Neuronal stem cell (in vitro differentiated cells): Measurements from ENCODE around the gene POLR1G.

Experiments used
- DNase-seq: peaks from one replicate; pipeline ENCODE4 v3.0.0-alpha.2; 2013; ENCODE audit warnings: low spot score
- H2AFZ ChIP-seq: one replicate; pipeline ENCODE4 v1.6.1; 2013; ENCODE audit warnings: mild to moderate bottlenecking, low read length, inconsistent platforms
- H2AK5ac ChIP-seq: 2 replicates; pipeline ENCODE4 v1.6.1; 2013; ENCODE audit warnings: low read depth, mild to moderate bottlenecking, inconsistent platforms, low read length, moderate library complexity, mixed read lengths
- H2BK120ac ChIP-seq: 2 replicates; pipeline ENCODE4 v1.6.1; 2013; ENCODE audit warnings: low read depth, mild to moderate bottlenecking, inconsistent platforms, low read length, moderate library complexity, mixed read lengths
- H2BK12ac ChIP-seq: one replicate; pipeline ENCODE4 v1.6.1; 2013; ENCODE audit warnings: low read length, inconsistent platforms
- H2BK15ac ChIP-seq: 2 replicates; pipeline ENCODE4 v1.6.1; 2013; ENCODE audit warnings: mild to moderate bottlenecking, low read length, inconsistent platforms, mixed read lengths
- H2BK5ac ChIP-seq: one replicate; pipeline ENCODE4 v1.6.1; 2013; ENCODE audit warnings: inconsistent platforms, mild to moderate bottlenecking, low read length, moderate library complexity
- H3K14ac ChIP-seq: one replicate; pipeline ENCODE4 v1.6.1; 2013; ENCODE audit warnings: low read length, inconsistent platforms
- H3K18ac ChIP-seq: 2 replicates; pipeline ENCODE4 v1.6.1; 2013; ENCODE audit warnings: low read length, inconsistent platforms
- H3K23ac ChIP-seq: 2 replicates; pipeline ENCODE4 v1.6.1; 2013; ENCODE audit warnings: low read depth, mild to moderate bottlenecking, mixed read lengths, low read length, inconsistent platforms; ENCODE audit not compliant: poor library complexity
- H3K27ac ChIP-seq: replicated peaks from 3 replicates; pipeline ENCODE4 v1.5.1; 2013; ENCODE audit warnings: low read length, inconsistent platforms
- H3K27me3 ChIP-seq, 3 experiments: 2 replicates each; pipeline ENCODE4 v1.6.1; 2013; ENCODE audit warnings: low read length in 3 of 3, mild to moderate bottlenecking in 2 of 3, inconsistent platforms in 1 of 3, low read depth in 1 of 3, mixed read lengths in 1 of 3, moderate library complexity in 1 of 3; ENCODE audit not compliant: control insufficient read depth in 3 of 3, insufficient read depth in 3 of 3
- H3K36me3 ChIP-seq, 2 donors: replicated peaks in 1 of 2; 2 replicates each; pipeline ENCODE4 v1.6.1; 2013; ENCODE audit warnings: low read length in 2 of 2; ENCODE audit not compliant: control insufficient read depth in 2 of 2, insufficient read depth in 2 of 2
- H3K4ac ChIP-seq: 2 replicates; pipeline ENCODE4 v1.6.1; 2013; ENCODE audit warnings: inconsistent platforms, mild to moderate bottlenecking, low read length, moderate library complexity
- H3K4me1 ChIP-seq, 2 donors: 1 replicate in 1 of 2; 2 replicates in 1 of 2; pipeline ENCODE4 v1.6.1; 2013; ENCODE audit warnings: low read length in 2 of 2, low read depth in 1 of 2; ENCODE audit not compliant: control insufficient read depth in 2 of 2, insufficient read depth in 1 of 2
- H3K4me2 ChIP-seq: one replicate; pipeline ENCODE4 v1.6.1; 2013; ENCODE audit warnings: mild to moderate bottlenecking, low read length, inconsistent platforms; ENCODE audit not compliant: insufficient read depth, poor library complexity, severe bottlenecking
- H3K4me3 ChIP-seq, 2 donors: 2 replicates each; pipeline ENCODE4 v1.5.1; 2013; ENCODE audit warnings: low read length in 2 of 2, mild to moderate bottlenecking in 2 of 2, inconsistent platforms in 1 of 2, moderate library complexity in 1 of 2
- H3K79me1 ChIP-seq: one replicate; pipeline ENCODE4 v1.6.1; 2013; ENCODE audit warnings: low read depth, mild to moderate bottlenecking, inconsistent platforms, low read length, moderate library complexity
- H3K9ac ChIP-seq: one replicate; pipeline ENCODE4 v1.6.1; 2013; ENCODE audit warnings: mild to moderate bottlenecking, low read depth, low read length, inconsistent platforms; ENCODE audit not compliant: poor library complexity
- H3K9me3 ChIP-seq, 2 donors: replicated peaks in 1 of 2; 2 replicates each; pipeline versions ENCODE3 to v1.6.1; 2013; ENCODE audit warnings: low read length in 2 of 2, mild to moderate bottlenecking in 2 of 2, inconsistent platforms in 1 of 2, low read depth in 1 of 2, mixed read lengths in 1 of 2, moderate library complexity in 1 of 2; ENCODE audit not compliant: control insufficient read depth in 2 of 2, insufficient read depth in 1 of 2
- H4K8ac ChIP-seq: one replicate; pipeline ENCODE4 v1.6.1; 2013; ENCODE audit warnings: low read depth, mild to moderate bottlenecking, inconsistent platforms, low read length, moderate library complexity
- H4K91ac ChIP-seq: one replicate; pipeline ENCODE4 v1.6.1; 2013; ENCODE audit warnings: low read length, low read depth, mild to moderate bottlenecking, inconsistent platforms; ENCODE audit not compliant: poor library complexity
- WGBS, 2 donors: extraction: QIAGEN DNeasy Blood & Tissue Kit; methylation state at CpG; one replicate each; pipeline ENCODE4 v1.1.7; 2013; ENCODE audit warnings: missing lambda C conversion rate in 2 of 2, mixed read lengths in 1 of 2; ENCODE audit not compliant: insufficient read length in 2 of 2, insufficient replicate concordance in 1 of 2; ENCODE audit errors: extremely low coverage in 2 of 2; 5-methylcytosine and 5-hydroxymethylcytosine counted together

The POLR1G gene

DNA sequence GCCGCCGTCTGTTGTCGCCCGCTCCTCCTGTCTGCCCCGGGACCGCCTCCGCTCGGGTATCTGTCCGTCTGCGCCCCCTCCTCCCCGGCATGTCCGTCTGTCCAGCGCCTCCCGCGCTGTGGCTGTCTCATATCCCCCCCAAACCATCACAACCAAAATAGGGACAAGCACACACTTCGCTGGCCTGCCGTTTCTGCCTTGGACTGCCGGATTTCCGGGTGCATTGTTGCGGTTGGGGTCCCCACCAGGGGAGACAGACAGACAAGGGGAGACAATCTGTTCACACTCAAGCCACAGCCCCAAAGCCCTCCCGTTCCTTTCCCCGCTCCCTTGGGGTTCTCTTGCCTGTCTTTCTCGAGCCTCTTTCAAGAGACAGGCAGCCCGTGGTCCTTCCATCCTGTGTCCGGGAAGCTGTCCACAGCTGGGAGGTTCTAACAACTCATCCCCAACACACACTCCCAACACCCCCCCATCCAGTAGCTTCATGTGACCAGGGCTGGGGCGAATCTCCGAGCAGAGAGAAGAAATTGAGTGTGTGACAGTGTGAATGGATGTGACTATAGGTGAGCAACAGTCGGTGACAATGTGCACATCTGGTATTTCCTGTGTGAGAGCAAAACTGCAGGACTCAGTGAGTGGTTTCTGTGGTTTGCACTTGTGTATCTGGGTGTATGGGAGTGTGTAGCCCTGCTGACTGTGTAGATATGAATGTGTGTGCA is 44.8 kb downstream of the POLR1G start:
- no peak for DNase-seq

DNA sequence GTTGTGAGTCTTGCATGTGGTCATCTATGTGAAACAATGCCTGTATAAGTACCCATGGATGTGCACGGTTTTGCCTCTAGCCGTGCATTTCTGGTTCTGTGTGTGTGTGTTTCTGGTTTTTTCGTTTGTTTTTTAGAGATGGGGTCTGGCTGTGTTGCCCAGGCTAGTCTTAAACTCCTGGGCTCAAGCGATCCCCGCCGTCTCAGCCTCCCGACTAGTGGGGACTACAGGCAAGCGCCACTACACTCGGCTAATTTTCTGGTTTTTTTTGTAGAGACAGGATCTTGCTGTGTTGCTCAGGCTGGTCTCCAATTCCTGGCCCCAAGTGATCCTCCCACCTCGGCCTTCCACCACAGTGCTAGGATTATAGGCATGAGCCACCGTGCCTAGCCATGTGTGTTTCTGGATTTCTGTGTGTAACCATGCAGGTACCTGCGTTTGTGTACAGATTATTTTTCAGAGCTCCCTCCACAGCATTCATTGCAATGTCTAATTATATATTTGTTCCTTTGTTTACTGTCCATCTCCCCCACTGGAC is 45.5 kb downstream of the POLR1G start:
- peaks cover 0 to 7% of the 10 kb centered on the region in 2 donors for H3K9me3 ChIP-seq
- peak overlapping the region; percentile 60 for H2AK5ac ChIP-seq
- WGBS, 2 donors = no CpG with 5 or more reads among the region's 12 CpGs
- H3K9ac ChIP-seq = no peak overlapping the region
- peaks cover 0 to 7% (median 0%) of the 10 kb centered on the region in 3 experiments for H3K27me3 ChIP-seq
- peak overlapping the region; percentile 41 for H3K14ac ChIP-seq
- no peak overlapping the region for H3K4me3 ChIP-seq
- H3K23ac ChIP-seq = no peak overlapping the region
- H4K91ac ChIP-seq = no peak overlapping the region
- H2BK12ac ChIP-seq = no peak overlapping the region
- no peak overlapping the region for H3K4ac ChIP-seq
- no peak overlapping the region for H3K27ac ChIP-seq
- no peak overlapping the region for H2BK15ac ChIP-seq
- no peak overlapping the region for H2AFZ ChIP-seq
- no peak overlapping the region for H3K4me2 ChIP-seq
- no peaks in the 10 kb centered on the region for H3K79me1 ChIP-seq
- no peak overlapping the region for H3K18ac ChIP-seq
- H4K8ac ChIP-seq = no peak overlapping the region
- DNase-seq = no peak
- H2BK5ac ChIP-seq = no peak overlapping the region
- no peaks in the 10 kb centered on the region for H3K36me3 ChIP-seq
- H2BK120ac ChIP-seq = no peak overlapping the region
- peaks cover 10 to 25% of the 10 kb centered on the region in 2 donors for H3K4me1 ChIP-seq

More for the DNA sequence above, 44.8 kb downstream of the POLR1G start:
- Histone ChIP-seq H2BK120ac (no peak overlapping the region), H4K8ac (no peak overlapping the region), H3K14ac (peak overlapping the region; percentile 41), H3K4me2 (peak overlapping the region; percentile 78), H4K91ac (no peak overlapping the region), H3K27ac (no peak overlapping the region), H3K4me3 (peak overlapping the region; percentile 49 to 78), H3K9me3 (peaks cover 0 to 7% of the 10 kb centered on the region in 2 donors), H2BK15ac (peak overlapping the region; percentile 7), H2BK12ac (no peak overlapping the region), H2AFZ (peak overlapping the region; percentile 98), H3K23ac (peak overlapping the region; percentile 1), H3K36me3 (no peaks in the 10 kb centered on the region), H3K4me1 (peaks cover 10 to 25% of the 10 kb centered on the region in 2 donors), H2AK5ac (peak overlapping the region; percentile 2), H3K18ac (peak overlapping the region; percentile 68), H3K27me3 (peaks cover 0 to 7% (median 0%) of the 10 kb centered on the region in 3 experiments), H3K9ac (no peak overlapping the region), H2BK5ac (no peak overlapping the region), H3K4ac (no peak overlapping the region), H3K79me1 (no peaks in the 10 kb centered on the region)
- WGBS, 2 donors = no CpG with 5 or more reads among the region's 28 CpGs

DNA sequence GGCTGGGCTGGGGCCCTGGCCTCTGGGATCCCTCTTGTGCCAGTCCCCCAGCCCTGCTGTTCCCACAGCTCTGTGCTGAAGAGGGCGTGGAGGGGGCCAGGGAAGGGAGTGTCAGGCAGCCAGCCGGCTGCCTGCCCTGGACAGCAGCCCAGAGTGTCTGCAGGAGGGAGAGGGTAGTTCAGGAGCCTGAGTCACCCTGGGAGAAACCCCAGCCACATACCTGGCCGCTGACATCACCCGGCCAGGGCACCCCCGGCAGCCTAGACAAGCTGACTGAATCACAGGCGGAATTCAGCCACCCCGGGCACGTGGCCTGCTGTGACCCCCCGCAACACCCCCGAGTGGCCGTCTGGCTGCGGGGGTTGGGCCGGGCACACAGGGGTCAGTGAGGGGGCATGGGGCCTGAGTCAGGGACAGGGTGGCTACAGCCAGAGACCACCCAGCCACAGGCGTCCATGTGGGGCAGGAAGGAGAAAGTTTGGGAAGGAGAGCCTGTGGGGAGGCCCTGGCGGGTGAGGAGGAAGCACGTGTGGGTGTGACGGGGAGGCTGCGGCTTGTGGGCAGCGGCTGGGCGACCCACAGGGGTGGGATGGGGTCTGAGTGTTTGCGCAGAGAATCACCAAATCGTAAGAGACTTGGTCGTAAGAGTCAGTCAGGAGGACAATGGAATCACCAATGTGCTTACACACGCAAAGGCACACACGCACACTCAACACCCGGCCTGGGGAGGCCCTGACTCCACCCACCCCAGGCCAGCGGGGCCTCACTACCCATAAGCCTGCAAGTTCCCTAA is 49.5 kb downstream of the POLR1G start:
- no peaks in the 10 kb centered on the region for H3K36me3 ChIP-seq
- no peak overlapping the region for H2BK120ac ChIP-seq
- no peak overlapping the region for H2BK12ac ChIP-seq
- no peak overlapping the region for H3K27ac ChIP-seq
- H4K91ac ChIP-seq = no peak overlapping the region
- peaks cover 0 to 7% (median 0%) of the 10 kb centered on the region in 3 experiments for H3K27me3 ChIP-seq
- peak overlapping the region in 1 of 2 donors; percentile 1 for H3K4me3 ChIP-seq
- peak overlapping the region; percentile 10 for H2AK5ac ChIP-seq
- peak overlapping the region; percentile 34 for H2BK15ac ChIP-seq
- no peak overlapping the region for H2BK5ac ChIP-seq
- no peak overlapping the region for H3K23ac ChIP-seq
- no peak overlapping the region for H3K9ac ChIP-seq
- no peak overlapping the region for H3K4ac ChIP-seq
- H3K9me3 ChIP-seq = peaks cover 0 to 7% of the 10 kb centered on the region in 2 donors
- whole genome bisulfite sequencing, 2 donors = no CpG with 5 or more reads among the region's 27 CpGs
- H3K4me2 ChIP-seq = no peak overlapping the region
- peaks cover 7 to 14% of the 10 kb centered on the region in 2 donors for H3K4me1 ChIP-seq
- peak overlapping the region; percentile 87 for H2AFZ ChIP-seq
- H3K18ac ChIP-seq = peak overlapping the region; percentile 73
- H3K14ac ChIP-seq = peak overlapping the region; percentile 4
- DNase-seq = no peak
- no peaks in the 10 kb centered on the region for H3K79me1 ChIP-seq
- no peak overlapping the region for H4K8ac ChIP-seq

DNA sequence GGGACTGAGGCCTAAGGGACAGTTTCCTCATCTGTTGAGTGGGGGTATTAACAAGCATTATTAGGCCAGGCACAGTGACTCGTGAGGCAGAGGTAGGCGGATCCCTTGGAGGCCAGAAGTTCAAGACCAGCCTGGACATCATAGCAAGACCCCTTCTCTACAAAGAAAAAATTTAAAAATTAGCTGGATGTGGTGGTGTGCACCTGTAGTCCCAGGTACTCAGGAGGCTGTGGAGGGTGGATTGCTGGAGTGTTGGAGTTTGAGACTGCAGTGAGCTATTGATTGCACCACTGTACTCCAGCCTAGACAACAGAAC is 50.0 kb downstream of the POLR1G start:
- Histone ChIP-seq H3K14ac (no peak overlapping the region), H3K18ac (no peak overlapping the region), H2BK12ac (no peak overlapping the region), H3K27ac (no peak overlapping the region), H3K27me3 (peaks cover 0 to 4% (median 0%) of the 10 kb centered on the region in 3 experiments), H3K4me2 (no peak overlapping the region), H4K8ac (no peak overlapping the region), H2BK5ac (no peak overlapping the region), H2BK15ac (no peak overlapping the region), H3K23ac (no peak overlapping the region), H4K91ac (no peak overlapping the region), H3K9ac (no peak overlapping the region), H3K9me3 (peaks cover 0 to 4% of the 10 kb centered on the region in 2 donors), H3K4ac (no peak overlapping the region), H2BK120ac (no peak overlapping the region), H3K36me3 (no peaks in the 10 kb centered on the region), H3K4me1 (peaks cover 7 to 9% of the 10 kb centered on the region in 2 donors), H2AK5ac (no peak overlapping the region), H3K4me3 (peak overlapping the region in 1 of 2 donors; percentile 1), H3K79me1 (no peaks in the 10 kb centered on the region), H2AFZ (peak overlapping the region; percentile 87)
- no peak for DNase-seq
- WGBS, 2 donors = no CpG with 5 or more reads among the region's 2 CpGs
